ENCODE results near the gene BBS9.
"Not testable (repeated sequence)": the region's sequence is repeated elsewhere in the genome, so short reads cannot be mapped to it uniquely, and the experiment has no call there.

Gene BBS9

DNA sequence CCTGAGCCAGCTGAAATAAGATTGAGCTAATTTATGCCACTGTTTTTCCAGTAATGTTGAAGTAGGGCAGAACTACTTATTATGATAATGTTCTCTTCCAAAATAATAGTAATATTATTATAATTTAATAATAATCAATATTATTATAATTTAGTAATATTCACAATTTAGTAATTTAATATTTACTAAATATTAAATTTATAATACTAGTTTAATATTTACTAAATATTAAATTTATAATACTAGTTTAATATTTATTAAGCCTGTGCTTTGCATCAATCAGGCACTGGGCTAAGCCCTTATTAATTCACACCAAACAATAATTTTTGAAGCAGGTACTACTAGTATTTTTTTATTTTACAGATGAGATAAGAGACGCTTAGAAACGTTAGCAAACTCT lies 170.1 kb downstream of the BBS9 start:
- TF ChIP-seq CTCF (IDR thresholded peaks at IDR 0.05; ENCODE audit: low read depth, low read length) = no peak
- in situ Hi-C loops (cut with HindIII; ENCODE audit: low sequenced_read_pairs) = no loop called here
- no peak for DNase-seq (ENCODE audit: low read depth, low spot score)
- no peak overlapping the region for H3K4me3 ChIP-seq (ENCODE audit: low read depth, low read length)

DNA sequence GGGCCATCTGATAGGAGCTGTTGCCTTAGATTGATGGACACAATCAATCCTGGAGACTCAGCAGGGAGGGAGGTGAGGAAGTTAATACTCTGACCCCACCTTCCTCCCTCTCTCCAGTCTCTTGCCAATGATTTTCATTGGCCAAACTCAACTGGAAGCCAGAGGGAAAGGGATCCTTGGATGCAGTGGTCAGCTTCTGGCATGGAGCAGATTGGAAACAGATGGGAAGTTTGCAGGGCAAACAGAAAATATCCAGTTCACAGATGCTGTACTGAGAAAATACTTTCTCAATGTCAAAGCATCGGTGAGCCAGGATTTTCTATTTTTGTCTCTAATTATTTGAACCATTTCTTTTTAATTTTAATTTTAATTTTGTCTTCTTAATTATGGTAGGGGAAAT lies 170.8 kb downstream of the BBS9 start:
- in situ Hi-C loops (cut with HindIII; ENCODE audit: low sequenced_read_pairs) = no loop called here
- no peak for TF ChIP-seq CTCF (IDR thresholded peaks at IDR 0.05; ENCODE audit: low read depth, low read length)
- H3K4me3 ChIP-seq (ENCODE audit: low read depth, low read length) = no peak overlapping the region
- DNase-seq (ENCODE audit: low read depth, low spot score) = no peak

DNA sequence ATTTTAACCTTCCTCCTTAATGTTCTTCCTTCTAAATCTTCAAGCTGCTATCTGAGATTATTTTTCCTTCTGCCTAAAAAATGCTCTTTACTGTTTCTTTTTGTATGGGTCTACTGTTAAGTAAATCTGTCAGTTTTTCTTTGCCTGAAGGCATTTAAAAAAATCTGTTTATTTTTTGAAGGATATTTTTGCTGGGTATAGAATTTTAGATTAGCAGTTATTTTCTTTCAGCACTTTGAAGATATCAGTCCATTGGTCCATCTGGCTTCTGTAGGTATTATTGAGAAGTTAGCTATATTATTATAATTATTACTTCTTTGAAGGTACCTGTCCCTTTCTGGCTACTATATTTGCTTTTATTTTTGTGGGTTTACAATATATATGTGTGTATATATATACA lies 171.4 kb downstream of the BBS9 start:
- H3K4me3 ChIP-seq (ENCODE audit: low read depth, low read length) = no peak overlapping the region
- no peak for DNase-seq (ENCODE audit: low read depth, low spot score)
- no peak for TF ChIP-seq CTCF (IDR thresholded peaks at IDR 0.05; ENCODE audit: low read depth, low read length)
- in situ Hi-C loops (cut with HindIII; ENCODE audit: low sequenced_read_pairs) = no loop called here

GRCh38 chr7:33303978-33304557 lies 174.7 kb downstream of the BBS9 start:
- in situ Hi-C loops (cut with HindIII; ENCODE audit: low sequenced_read_pairs); DNase-seq (ENCODE audit: low read depth, low spot score); H3K4me3 ChIP-seq (ENCODE audit: low read depth, low read length): not testable (repeated sequence)

DNA sequence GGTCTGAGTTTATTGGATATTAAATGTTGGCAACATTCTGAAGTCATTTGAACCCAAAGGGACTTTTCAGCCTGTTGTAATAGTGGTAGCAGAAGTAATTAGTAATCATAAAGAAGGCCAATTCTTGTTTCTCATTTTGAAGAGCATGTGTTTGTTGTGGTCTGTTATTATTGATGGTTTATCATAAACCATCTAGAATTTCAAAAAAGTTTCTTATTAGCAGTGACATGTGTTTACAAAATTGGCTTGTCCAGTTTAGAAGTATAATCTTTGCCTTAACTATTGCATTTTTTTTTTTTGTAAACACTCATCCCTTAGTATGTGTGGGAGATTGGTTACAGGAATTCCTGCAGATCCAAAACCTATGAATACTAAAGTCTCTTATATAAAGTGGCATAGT lies 177.8 kb downstream of the BBS9 start:
- in situ Hi-C loops (cut with HindIII; ENCODE audit: low sequenced_read_pairs) = no loop called here
- no peak for TF ChIP-seq CTCF (IDR thresholded peaks at IDR 0.05; ENCODE audit: low read depth, low read length)
- no peak overlapping the region for H3K4me3 ChIP-seq (ENCODE audit: low read depth, low read length)
- DNase-seq (ENCODE audit: low read depth, low spot score) = no peak

GRCh38 chr7:33310546-33310945 lies 181.2 kb downstream of the BBS9 start:
- in situ Hi-C loops (cut with HindIII; ENCODE audit: low sequenced_read_pairs) = no loop called here
- no peak overlapping the region for H3K4me3 ChIP-seq (ENCODE audit: low read depth, low read length)
- TF ChIP-seq CTCF (IDR thresholded peaks at IDR 0.05; ENCODE audit: low read depth, low read length) = no peak
- no peak for DNase-seq (ENCODE audit: low read depth, low spot score)

DNA sequence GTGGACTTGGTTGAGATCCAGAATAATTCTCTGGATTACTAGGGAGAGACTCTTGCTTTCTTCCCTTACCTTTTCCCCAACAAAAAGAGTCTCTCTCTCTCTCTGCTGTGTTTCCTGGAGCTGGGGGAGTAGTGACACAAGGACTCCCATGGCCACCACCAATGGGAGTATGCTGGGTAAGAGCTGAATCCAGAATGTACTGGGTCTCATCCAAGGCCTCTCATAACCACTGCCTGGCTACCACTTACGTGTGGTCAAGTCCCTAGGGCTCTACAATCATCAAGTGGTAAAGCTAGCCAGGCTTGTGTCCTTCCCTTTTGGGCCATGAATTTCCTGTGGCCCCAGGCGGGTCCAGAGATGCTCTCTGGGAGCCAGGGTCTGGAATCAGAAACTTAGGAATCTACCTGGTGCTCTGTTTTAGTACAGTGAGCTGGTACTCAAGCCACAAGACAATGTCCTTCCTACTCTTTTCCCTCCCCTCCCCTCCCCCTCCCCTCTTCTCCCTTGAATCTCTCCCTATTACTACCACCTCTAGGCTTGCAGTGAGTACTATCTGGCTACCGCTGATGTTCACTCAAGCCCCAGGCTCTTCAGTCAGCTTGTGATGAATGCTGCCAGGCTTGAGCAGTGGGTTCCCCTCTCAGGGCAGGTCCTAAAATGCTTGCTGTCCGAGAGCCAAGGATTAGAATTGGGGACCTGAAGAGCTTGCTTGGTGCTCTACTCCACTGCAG lies 196.6 kb downstream of the BBS9 start:
- no peak for DNase-seq (ENCODE audit: low read depth, low spot score)
- H3K4me3 ChIP-seq (ENCODE audit: low read depth, low read length) = no peak overlapping the region
- in situ Hi-C loops (cut with HindIII; ENCODE audit: low sequenced_read_pairs) = no loop called here
- no peak for TF ChIP-seq CTCF (IDR thresholded peaks at IDR 0.05; ENCODE audit: low read depth, low read length)

All from astrocyte of the spinal cord (primary cell).